ENCODE data around the gene KLK2.

KLK2 gene

GRCh38 chr19:50850738-50851137 lies 22.5 kb upstream of the KLK2 start:
- no peak for DNase-seq

DNA sequence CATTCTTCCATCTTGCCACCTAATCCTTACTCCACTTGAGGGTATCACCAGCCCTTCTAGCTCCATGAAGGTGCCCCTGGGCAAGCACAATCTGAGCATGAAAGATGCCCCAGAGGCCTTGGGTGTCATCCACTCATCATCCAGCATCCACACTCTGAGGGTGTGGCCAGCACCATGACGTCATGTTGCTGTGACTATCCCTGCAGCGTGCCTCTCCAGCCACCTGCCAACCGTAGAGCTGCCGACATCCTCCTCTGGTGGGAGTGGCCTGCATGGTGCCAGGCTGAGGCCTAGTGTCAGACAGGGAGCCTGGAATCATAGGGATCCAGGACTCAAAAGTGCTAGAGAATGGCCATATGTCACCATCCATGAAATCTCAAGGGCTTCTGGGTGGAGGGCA lies 21.6 kb upstream of the KLK2 start:
- no peak for DNase-seq

GRCh38 chr19:50854636-50855410 lies 18.4 kb upstream of the KLK2 start, which contains the start of gene KLK3:
KLK3 (plus strand) TSS chr19:50854915; CDS start chr19:50854956, 41 bp downstream.
- no peak for DNase-seq

DNA sequence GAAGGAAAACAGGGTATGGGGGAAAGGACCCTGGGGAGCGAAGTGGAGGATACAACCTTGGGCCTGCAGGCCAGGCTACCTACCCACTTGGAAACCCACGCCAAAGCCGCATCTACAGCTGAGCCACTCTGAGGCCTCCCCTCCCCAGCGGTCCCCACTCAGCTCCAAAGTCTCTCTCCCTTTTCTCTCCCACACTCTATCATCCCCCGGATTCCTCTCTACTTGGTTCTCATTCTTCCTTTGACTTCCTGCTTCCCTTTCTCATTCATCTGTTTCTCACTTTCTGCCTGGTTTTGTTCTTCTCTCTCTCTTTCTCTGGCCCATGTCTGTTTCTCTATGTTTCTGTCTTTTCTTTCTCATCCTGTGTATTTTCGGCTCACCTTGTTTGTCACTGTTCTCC lies 15.9 kb upstream of the KLK2 start:
- DNase-seq: no peak

DNA sequence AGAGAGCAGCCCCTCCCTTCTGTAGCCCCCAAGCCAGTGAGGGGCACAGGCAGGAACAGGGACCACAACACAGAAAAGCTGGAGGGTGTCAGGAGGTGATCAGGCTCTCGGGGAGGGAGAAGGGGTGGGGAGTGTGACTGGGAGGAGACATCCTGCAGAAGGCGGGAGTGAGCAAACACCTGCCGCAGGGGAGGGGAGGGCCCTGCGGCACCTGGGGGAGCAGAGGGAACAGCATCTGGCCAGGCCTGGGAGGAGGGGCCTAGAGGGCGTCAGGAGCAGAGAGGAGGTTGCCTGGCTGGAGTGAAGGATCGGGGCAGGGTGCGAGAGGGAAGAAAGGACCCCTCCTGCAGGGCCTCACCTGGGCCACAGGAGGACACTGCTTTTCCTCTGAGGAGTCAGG lies 14.4 kb upstream of the KLK2 start:
- no peak for DNase-seq

DNA sequence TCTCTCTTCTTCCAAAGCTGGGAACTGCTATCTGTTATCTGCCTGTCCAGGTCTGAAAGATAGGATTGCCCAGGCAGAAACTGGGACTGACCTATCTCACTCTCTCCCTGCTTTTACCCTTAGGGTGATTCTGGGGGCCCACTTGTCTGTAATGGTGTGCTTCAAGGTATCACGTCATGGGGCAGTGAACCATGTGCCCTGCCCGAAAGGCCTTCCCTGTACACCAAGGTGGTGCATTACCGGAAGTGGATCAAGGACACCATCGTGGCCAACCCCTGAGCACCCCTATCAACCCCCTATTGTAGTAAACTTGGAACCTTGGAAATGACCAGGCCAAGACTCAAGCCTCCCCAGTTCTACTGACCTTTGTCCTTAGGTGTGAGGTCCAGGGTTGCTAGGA lies 13.4 kb upstream of the KLK2 start:
- DNase-seq: no peak

DNA sequence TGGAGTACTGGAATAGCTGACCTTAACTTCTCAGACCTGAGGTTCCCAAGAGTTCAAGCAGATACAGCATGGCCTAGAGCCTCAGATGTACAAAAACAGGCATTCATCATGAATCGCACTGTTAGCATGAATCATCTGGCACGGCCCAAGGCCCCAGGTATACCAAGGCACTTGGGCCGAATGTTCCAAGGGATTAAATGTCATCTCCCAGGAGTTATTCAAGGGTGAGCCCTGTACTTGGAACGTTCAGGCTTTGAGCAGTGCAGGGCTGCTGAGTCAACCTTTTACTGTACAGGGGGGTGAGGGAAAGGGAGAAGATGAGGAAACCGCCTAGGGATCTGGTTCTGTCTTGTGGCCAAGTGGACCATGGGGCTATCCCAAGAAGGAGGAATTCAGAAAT lies 12.2 kb upstream of the KLK2 start:
- no peak for DNase-seq

DNA sequence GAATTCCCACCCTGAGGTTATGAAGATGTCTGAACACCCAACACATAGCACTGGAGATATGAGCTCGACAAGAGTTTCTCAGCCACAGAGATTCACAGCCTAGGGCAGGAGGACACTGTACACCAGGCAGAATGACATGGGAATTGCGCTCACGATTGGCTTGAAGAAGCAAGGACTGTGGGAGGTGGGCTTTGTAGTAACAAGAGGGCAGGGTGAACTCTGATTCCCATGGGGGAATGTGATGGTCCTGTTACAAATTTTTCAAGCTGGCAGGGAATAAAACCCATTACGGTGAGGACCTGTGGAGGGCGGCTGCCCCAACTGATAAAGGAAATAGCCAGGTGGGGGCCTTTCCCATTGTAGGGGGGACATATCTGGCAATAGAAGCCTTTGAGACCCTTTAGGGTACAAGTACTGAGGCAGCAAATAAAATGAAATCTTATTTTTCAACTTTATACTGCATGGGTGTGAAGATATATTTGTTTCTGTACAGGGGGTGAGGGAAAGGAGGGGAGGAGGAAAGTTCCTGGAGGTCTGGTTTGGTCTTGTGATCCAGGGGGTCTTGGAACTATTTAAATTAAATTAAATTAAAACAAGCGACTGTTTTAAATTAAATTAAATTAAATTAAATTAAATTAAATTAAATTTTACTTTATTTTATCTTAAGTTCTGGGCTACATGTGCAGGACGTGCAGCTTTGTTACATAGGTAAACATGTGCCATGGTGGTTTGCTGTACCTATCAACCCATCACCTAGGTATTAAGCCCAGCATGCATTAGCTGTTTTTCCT lies 11.5 kb upstream of the KLK2 start:
- DNase-seq: no peak

GRCh38 chr19:50869479-50869878 lies 3.8 kb upstream of the KLK2 start:
- no peak for DNase-seq

- DNase-seq: peak; percentile 2
These were observed 2.7 kb upstream of the KLK2 start for GRCh38 chr19:50870417-50871089.

GRCh38 chr19:50874211-50874610 lies 972 bp downstream of the KLK2 start:
- DNase-seq: no peak

- no peak for DNase-seq
These were observed 2.7 kb downstream of the KLK2 start for GRCh38 chr19:50875795-50876422.

DNA sequence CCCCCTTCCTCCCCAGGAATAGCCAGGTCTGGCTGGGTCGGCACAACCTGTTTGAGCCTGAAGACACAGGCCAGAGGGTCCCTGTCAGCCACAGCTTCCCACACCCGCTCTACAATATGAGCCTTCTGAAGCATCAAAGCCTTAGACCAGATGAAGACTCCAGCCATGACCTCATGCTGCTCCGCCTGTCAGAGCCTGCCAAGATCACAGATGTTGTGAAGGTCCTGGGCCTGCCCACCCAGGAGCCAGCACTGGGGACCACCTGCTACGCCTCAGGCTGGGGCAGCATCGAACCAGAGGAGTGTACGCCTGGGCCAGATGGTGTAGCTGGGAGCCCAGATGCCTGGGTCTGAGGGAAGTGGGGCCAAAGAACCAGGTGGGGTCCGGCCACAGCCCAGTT lies 3.2 kb downstream of the KLK2 start:
- DNase-seq: no peak

DNA sequence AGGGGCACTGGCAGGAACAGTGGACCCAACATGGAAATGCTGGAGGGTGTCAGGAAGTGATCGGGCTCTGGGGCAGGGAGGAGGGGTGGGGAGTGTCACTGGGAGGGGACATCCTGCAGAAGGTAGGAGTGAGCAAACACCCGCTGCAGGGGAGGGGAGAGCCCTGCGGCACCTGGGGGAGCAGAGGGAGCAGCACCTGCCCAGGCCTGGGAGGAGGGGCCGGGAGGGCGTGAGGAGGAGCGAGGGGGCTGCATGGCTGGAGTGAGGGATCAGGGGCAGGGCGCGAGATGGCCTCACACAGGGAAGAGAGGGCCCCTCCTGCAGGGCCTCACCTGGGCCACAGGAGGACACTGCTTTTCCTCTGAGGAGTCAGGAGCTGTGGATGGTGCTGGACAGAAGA lies 4.1 kb downstream of the KLK2 start:
- DNase-seq: no peak

DNA sequence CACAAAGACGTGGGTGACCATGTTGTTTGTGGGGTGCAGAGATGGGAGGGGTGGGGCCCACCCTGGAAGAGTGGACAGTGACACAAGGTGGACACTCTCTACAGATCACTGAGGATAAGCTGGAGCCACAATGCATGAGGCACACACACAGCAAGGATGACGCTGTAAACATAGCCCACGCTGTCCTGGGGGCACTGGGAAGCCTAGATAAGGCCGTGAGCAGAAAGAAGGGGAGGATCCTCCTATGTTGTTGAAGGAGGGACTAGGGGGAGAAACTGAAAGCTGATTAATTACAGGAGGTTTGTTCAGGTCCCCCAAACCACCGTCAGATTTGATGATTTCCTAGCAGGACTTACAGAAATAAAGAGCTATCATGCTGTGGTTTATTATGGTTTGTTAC lies 5.6 kb downstream of the KLK2 start:
- DNase-seq: no peak

- no peak for DNase-seq
These were observed 7.0 kb downstream of the KLK2 start for GRCh38 chr19:50880241-50880640.

GRCh38 chr19:50882188-50882587 lies 8.9 kb downstream of the KLK2 start:
- no peak for DNase-seq

GRCh38 chr19:50889638-50890037 lies 16.4 kb downstream of the KLK2 start:
- DNase-seq: no peak

DNA sequence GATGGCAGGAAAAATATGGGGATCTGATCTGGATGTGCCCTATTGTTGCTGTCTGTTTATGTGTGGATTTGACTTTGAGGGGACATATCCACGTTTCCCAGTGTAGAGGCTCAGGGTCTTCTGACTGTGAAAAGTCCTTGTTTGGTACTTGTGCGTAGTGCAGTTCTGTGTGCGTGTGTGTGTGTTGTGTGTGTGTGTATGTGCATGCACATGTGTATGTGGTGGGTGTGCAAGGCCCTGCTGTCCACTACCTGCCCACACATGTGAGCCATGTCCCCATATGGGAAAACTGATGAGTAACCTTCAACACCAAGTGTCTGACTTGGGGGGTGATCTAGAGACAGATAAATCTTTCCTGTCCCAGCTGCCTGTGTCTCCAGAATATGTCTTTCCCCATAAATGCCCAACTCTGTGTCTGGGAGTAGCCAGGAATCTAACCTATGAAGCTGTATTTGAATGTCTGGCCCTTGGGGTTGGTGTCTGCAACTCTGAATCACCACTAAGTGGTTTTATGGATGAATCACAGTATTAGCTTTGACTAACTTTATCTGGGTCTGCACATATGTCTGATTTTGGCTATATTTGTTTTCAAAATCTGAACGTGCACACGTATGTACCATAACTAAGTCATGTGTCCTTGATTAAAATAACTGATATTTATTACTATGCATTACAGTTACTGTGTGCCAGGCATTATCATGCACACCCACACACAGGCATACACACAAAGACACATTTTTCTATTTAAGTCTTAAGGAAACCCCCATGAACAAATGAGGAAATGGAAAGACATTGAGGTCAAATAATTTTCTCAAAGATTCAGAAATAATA lies 17.4 kb downstream of the KLK2 start:
- DNase-seq: peak; percentile 3

DNA sequence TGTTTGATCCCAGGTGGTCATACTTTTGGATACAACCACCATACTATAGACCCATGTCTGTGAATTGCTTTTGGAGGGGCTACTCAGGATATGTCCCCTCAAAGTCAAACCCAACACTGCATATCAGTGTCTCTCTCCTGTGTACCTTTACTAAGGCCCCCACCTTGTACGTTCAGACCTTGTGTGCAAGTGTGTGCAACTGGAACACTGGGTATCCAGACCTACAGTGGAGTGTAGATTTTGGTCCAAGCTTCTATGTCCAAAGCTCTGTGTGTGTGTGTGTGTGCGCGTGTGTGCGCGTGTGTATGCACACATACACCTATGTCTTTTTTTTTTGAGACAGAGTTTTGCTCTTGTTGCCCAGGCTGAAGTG lies 18.0 kb downstream of the KLK2 start:
- DNase-seq: no peak

DNA sequence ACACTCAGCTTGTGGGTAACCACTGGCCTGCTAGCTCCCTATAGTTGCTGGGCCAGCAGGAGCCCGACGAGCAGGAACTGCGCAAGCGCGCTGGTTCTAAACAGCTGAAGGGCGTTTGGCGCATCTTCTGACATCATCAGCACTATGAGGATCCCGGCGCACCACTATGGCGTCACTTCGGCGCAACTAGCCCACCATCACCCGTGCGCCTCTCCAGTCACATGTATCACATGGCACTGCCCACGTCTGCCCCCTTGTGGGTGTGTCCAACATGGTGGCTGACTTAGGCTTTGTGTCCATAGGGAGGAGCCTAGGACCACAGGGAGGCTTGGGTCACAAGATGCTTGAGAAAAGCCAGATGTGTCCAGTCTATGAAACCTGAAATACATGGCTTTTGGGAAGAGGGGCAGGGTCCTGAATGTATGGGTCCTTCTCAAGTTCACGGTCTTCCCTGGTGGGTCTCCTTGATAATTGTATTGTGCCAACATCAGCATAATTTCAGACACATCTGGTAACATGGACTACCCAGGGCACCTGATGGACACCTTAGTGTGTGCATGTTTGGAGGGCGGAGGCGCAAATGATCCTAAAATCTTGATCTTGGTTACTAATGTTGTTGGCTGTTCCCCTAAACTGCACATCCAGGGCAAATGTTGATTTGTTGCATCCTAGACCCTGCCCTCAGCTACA lies 20.0 kb downstream of the KLK2 start:
- no peak for DNase-seq
